ENCODE measurements around the gene C10orf105. TPM values are rescaled to one million over a fixed set of nuclear protein-coding genes. Genes with fewer than 3 reads are reported as not detected.

C10orf105 gene
- total RNA-seq = under 1 TPM; 0.21 to 0.25 TPM
- under 1 TPM in 1 of 3 donors, not detected in 2; 0.10 TPM for polyA plus RNA-seq
- total RNA-seq = 0 to 1.00 (median 0.47) reads per million in 6 experiments

GRCh38 chr10:71719464-71720201, at the start of gene C10orf105:
C10orf105 (minus strand) TSS chr10:71719778; CDS start chr10:71716337, 3,441 bp downstream.
- no peak within 1 kb of the TSS for H3K4me3 Mint-ChIP-seq
- H3K9me3 Mint-ChIP-seq = no peaks in the 10 kb centered on the region
- H3K4me1 Mint-ChIP-seq = peaks cover 17 to 82% (median 61%) of the 10 kb centered on the region in 4 donors
- POLR2A ChIA-PET = interaction anchor here (17.8 to 41.4 kb wide), 3 partner anchors 8 to 47 kb away, joined by 317 to 1679 read pairs (median 863); partner anchors contain the start of gene VSIR
- H3K27me3 Mint-ChIP-seq = no peaks in the 10 kb centered on the region
- H3K36me3 Mint-ChIP-seq = no peaks in the 10 kb centered on the region
- H3K27ac Mint-ChIP-seq = peak within 1 kb of the TSS in 7 of 10 donors; percentile 21 to 88 (median 63)
- no peak for ATAC-seq
- DNase-seq = no peak

DNA sequence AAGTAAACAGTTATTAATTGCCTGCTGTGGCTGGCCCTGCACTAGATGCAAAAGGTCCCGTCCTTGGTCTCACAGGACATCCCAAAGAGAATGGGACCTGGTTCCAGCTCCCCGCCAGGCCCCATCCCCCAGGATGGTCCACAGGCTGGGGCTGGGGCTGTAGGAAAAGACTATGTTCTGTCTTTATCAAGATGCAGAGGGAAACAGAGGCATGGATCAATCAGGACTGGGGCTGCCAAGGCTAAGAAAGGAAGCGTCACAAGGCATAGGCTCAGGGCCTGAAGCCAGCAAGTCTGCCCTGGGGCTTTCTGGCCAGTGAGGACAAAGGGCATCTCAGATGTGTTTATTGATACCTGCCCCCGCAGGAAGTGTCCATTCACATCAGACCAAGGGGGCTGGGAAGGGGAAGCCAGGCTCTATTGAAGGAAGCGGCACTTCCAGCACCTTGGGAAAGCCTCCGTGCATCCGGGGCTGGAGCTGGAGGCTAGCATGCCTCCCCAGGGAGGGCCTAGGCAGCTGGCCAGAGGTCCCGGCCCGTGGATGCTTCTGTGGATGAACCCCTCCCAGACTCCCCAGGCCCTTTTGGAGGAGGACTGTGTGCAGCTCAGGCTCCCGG, 48.0 kb upstream of the C10orf105 start:
- H3K36me3 Mint-ChIP-seq = peaks cover 0 to 66% (median 20%) of the 10 kb centered on the region in 3 donors
- POLR2A ChIA-PET = interaction anchor here (0.5 to 25.4 kb wide), 6 partner anchors 9 to 103 kb away, joined by 3 to 1679 read pairs (median 58); partner anchors contain the start of gene C10orf105
- peak overlapping the region; percentile 91 to 98 (median 96) for H3K27ac Mint-ChIP-seq
- H3K27me3 Mint-ChIP-seq = no peaks in the 10 kb centered on the region
- no peak for ATAC-seq
- H3K9me3 Mint-ChIP-seq = no peaks in the 10 kb centered on the region
- H3K4me1 Mint-ChIP-seq = peaks cover 45 to 96% (median 86%) of the 10 kb centered on the region in 4 donors
- no peak for DNase-seq
- H3K4me3 Mint-ChIP-seq = peak overlapping the region; percentile 68 to 94 (median 84)

DNA sequence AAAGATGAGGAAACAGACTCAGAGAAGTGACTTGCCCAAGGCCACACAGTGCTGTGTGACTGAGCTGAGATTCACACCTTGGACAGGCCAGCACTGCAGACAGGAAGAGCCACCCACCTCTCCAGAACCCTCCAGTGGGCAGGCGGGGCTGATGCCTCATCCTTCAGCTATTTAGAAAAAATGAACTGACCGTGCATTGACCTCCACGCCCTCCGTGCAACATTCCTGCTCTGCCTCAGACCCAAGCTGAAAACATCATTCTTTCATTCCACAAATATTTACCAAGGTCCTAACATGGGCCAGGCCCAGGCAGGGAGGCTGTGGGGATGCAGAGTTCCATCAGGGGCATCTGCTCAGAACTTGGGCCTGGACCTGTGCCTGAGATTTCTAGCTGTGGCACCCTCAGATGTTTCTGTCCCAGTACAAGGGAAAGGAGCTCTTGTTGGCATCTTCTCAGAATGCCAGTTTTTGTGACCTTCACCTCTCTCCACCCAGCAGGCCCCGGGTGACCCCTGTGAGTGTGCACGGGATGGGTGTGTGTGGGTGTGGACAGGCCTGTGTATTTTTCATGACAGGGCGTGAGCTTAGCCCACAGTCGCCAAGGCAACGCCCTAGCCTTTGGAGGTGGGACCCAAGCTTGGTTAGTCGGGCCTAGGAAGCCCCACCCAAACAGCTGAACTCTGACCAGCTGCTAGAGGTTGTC, 47.3 kb upstream of the C10orf105 start:
- peak overlapping the region; percentile 68 to 88 (median 79) for H3K4me3 Mint-ChIP-seq
- H3K27ac Mint-ChIP-seq = peak overlapping the region; percentile 81 to 98 (median 95)
- no peaks in the 10 kb centered on the region for H3K9me3 Mint-ChIP-seq
- peaks cover 45 to 96% (median 90%) of the 10 kb centered on the region in 4 donors for H3K4me1 Mint-ChIP-seq
- POLR2A ChIA-PET = interaction anchor here (1.2 to 25.4 kb wide), 4 partner anchors 9 to 66 kb away, joined by 6 to 1679 read pairs (median 101); partner anchors contain the start of gene C10orf105
- DNase-seq (no peak), ATAC-seq (no peak)
- H3K27me3 Mint-ChIP-seq = no peaks in the 10 kb centered on the region
- peaks cover 0 to 72% (median 18%) of the 10 kb centered on the region in 3 donors for H3K36me3 Mint-ChIP-seq

- POLR2A ChIA-PET = interaction anchor here (1.2 to 25.4 kb wide), 4 partner anchors 10 to 65 kb away, joined by 6 to 1679 read pairs (median 101); partner anchors contain the start of gene C10orf105
- Mint-ChIP-seq H3K4me1 (peaks cover 46 to 95% (median 94%) of the 10 kb centered on the region in 4 donors), H3K4me3 (peak overlapping the region; percentile 68 to 88 (median 79)), H3K27me3 (no peaks in the 10 kb centered on the region), H3K36me3 (peaks cover 0 to 75% (median 18%) of the 10 kb centered on the region in 3 donors), H3K9me3 (no peaks in the 10 kb centered on the region), H3K27ac (peak overlapping the region; percentile 91 to 98 (median 95))
- ATAC-seq (no peak), DNase-seq (no peak)
Measured at GRCh38 chr10:71765906-71766716, 46.5 kb upstream of the C10orf105 start.

DNA sequence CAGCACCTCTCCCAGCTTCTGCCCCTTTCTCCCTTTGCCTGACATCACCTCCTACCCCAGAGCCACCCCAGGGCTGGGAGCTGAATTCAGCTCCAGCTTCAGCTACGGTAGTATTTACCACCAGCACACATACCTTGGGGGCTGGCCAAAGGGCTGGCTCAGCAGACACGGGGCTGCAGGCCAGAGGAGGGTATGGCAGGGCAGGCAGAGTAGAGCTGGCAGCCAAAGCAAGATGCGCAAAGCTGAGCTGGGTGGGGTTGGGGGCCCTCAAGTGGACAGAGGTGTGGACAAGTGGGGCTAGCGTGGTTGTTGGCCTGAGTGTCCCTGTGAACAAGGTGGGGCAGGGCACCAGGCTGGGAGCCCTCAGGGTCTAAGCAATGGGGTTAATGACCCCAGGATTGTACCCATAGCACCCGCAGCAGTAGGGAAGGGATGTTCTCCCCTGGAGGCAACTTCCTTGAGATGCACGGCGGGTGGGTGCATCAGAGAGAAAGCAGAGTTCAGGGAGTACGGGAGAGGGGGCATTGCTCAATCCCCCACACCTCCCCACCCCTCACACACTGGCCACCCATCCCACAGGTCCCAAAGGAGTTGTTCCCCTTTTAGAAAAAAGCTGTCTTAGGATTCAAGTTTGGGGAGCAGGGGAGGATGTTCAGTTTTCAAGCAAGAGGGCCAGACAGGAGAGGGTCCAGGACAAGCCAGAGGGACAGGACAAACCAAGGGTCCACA, 45.8 kb upstream of the C10orf105 start:
- H3K4me1 Mint-ChIP-seq = peaks cover 49 to 95% (median 94%) of the 10 kb centered on the region in 4 donors
- peaks cover 0 to 81% (median 17%) of the 10 kb centered on the region in 3 donors for H3K36me3 Mint-ChIP-seq
- peak overlapping the region; percentile 24 to 88 (median 71) for H3K4me3 Mint-ChIP-seq
- H3K9me3 Mint-ChIP-seq = no peaks in the 10 kb centered on the region
- POLR2A ChIA-PET = interaction anchor here (0.6 to 25.4 kb wide), 5 partner anchors 8 to 895 kb away, joined by 3 to 1679 read pairs (median 35); partner anchors contain the start of genes C10orf105 and VSIR
- ATAC-seq (no peak), DNase-seq (no peak)
- H3K27me3 Mint-ChIP-seq = no peaks in the 10 kb centered on the region
- peak overlapping the region; percentile 88 to 98 (median 93) for H3K27ac Mint-ChIP-seq

DNA sequence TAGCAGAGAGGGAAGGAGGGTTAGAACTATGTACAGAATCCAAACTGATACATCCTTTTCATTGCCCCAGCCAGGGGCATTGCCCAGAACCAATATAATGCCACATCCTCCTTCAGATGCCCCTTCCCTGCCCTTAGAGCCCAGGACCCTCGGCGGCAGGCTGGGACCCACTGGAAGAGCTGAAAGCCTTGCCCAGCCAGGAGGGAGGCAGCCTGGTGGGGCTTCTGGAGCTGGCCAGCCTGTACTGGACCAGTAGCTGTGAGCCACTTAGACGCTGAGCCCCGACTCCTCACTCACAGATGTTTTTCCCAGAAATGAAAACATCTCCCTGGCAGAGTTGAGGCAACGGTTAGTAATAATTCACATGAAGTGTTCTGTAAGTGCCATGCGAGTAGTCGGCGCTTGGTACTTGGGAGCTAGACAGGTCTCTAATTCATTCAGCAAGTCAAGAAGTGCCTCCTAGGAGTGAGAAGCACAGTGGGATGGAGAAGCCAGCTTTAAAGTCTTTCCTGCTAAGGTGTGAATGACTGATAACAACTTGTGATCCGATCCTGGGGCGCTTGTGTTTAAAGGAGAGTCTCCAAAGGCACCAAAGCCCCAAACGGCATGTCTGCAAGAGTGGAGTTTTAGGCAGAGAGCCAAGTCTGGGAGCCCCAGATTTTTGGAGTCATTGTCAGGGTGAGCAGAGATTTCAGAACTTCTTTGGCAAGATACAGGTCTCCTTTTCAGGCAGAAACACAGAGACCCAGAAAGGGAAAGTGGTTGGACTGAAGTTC, 44.0 kb upstream of the C10orf105 start:
- DNase-seq = no peak
- H3K27ac Mint-ChIP-seq = peak overlapping the region; percentile 88 to 98 (median 92)
- POLR2A ChIA-PET = interaction anchor here (0.8 to 25.4 kb wide), 6 partner anchors 10 to 62 kb away, joined by 3 to 1679 read pairs (median 19); partner anchors contain the start of genes C10orf105 and VSIR
- no peaks in the 10 kb centered on the region for H3K9me3 Mint-ChIP-seq
- peak overlapping the region; percentile 29 to 88 (median 59) for H3K4me3 Mint-ChIP-seq
- peaks cover 0 to 85% (median 17%) of the 10 kb centered on the region in 3 donors for H3K36me3 Mint-ChIP-seq
- H3K4me1 Mint-ChIP-seq = peaks cover 43 to 95% (median 89%) of the 10 kb centered on the region in 4 donors
- H3K27me3 Mint-ChIP-seq = no peaks in the 10 kb centered on the region
- no peak for ATAC-seq

- Mint-ChIP-seq H3K4me1 (peaks cover 45 to 95% (median 89%) of the 10 kb centered on the region in 4 donors), H3K36me3 (peaks cover 0 to 80% (median 17%) of the 10 kb centered on the region in 3 donors), H3K27me3 (no peaks in the 10 kb centered on the region), H3K9me3 (no peaks in the 10 kb centered on the region), H3K4me3 (peak overlapping the region in 7 of 10 donors; percentile 3 to 84 (median 56)), H3K27ac (peak overlapping the region; percentile 69 to 98 (median 91))
- DNase-seq = no peak
- ATAC-seq = no peak
- POLR2A ChIA-PET = interaction anchor here (1.1 to 25.4 kb wide), 4 partner anchors 8 to 49 kb away, joined by 3 to 1679 read pairs (median 20); partner anchors contain the start of genes C10orf105 and VSIR
Measured at GRCh38 chr10:71762324-71762723, 42.7 kb upstream of the C10orf105 start.

DNA sequence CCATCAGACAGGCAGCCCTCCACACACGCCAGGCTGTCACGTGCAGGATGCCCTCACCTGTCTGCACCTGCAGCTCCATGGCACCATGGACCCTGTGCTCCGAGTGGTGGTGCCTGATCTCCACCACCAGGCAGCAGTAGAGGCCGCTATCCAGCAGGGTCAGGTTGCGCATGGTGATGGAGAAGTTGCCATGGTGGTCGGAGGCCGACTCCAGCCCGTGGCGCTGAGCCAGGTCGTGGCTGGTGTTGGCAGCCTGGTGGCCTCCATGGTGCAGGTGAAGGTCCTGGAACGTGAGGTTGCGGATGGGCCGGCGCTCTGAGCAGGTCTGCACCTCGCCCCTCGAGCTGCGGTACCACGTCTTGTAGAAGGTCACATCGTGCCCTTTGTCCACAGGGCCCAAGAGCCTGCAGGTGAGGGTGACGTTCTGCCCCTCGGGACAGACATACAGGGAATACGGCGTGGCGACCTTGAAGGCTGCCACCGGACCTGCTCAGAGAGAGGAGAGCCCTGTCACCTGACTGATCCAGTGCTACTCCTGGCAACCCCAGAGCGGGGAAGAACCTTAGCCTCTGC, 42.0 kb upstream of the C10orf105 start:
- Mint-ChIP-seq H3K27ac (peak overlapping the region; percentile 86 to 98 (median 91)), H3K4me3 (peak overlapping the region in 8 of 10 donors; percentile 43 to 84 (median 59)), H3K4me1 (peaks cover 46 to 95% (median 89%) of the 10 kb centered on the region in 4 donors), H3K36me3 (peaks cover 0 to 74% (median 14%) of the 10 kb centered on the region in 3 donors), H3K27me3 (no peaks in the 10 kb centered on the region), H3K9me3 (no peaks in the 10 kb centered on the region)
- DNase-seq = no peak
- ATAC-seq = no peak
- POLR2A ChIA-PET = interaction anchor here (1.0 to 25.4 kb wide), 4 partner anchors 9 to 22 kb away, joined by 4 to 1679 read pairs (median 20); partner anchors contain the start of genes C10orf105 and VSIR

GRCh38 chr10:71761105-71761511, 41.5 kb upstream of the C10orf105 start:
- peaks cover 47 to 95% (median 89%) of the 10 kb centered on the region in 4 donors for H3K4me1 Mint-ChIP-seq
- peaks cover 0 to 70% (median 14%) of the 10 kb centered on the region in 3 donors for H3K36me3 Mint-ChIP-seq
- peak overlapping the region in 9 of 10 donors; percentile 43 to 84 (median 64) for H3K4me3 Mint-ChIP-seq
- no peak for DNase-seq
- ATAC-seq = peak in 1 of 2 donors; percentile 13
- no peaks in the 10 kb centered on the region for H3K9me3 Mint-ChIP-seq
- POLR2A ChIA-PET = interaction anchor here (1.0 to 25.4 kb wide), 3 partner anchors 9 to 22 kb away, joined by 4 to 1679 read pairs (median 5); partner anchors contain the start of genes C10orf105 and VSIR
- H3K27me3 Mint-ChIP-seq = no peaks in the 10 kb centered on the region
- peak overlapping the region; percentile 86 to 98 (median 91) for H3K27ac Mint-ChIP-seq
